Measurements from ENCODE around the gene SLC4A11. TPM values are rescaled to one million over a fixed set of nuclear protein-coding genes. Genes with fewer than 3 reads are reported as not detected.

The SLC4A11 gene
- total RNA-seq, 6 donors from 2014 or later = 2.6 to 14.9 (median 5.2) TPM

DNA sequence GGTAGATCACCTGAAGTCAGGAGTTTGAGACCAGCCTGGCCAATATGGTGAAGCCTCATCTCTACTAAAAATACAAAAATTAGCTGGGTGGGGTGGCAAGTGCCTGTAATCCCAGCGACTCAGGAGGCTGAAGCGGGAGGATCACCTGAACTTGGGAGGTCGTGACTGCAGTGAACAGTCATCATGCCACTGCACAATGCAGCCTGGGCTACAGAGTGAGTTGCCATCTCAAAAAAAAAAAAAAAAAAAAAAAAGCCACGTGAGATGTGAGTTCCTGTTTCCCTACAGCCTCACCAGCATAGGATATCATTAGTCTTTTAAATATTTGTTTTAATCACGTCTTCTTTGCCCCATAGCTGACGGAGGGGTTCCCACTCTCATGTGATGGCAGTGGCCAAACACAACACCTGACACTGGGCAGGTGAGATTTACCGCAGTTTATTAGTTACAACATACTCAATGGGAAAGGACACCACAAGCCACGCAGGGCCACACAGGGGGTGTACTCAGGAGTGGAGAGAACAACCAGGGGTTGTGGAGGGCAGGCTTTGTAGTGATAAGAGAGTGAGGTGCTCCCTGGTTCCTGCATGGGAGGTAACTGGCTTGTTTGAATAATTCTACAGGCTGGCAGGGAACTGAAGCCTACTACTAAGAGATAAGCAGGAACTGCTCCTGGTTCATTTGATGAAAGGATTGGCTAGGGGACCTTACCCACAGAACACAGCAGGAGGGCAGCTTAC is 61.1 kb downstream of the SLC4A11 start:
- H3K27ac ChIP-seq = no peak overlapping the region
- H3K27me3 ChIP-seq = no peaks in the 10 kb centered on the region
- WGBS, 2 donors = 69% methylated on average over 8 of the region's 8 CpGs
- ATAC-seq (ENCODE audit: low FRiP score in 2 of 2) (no peak), DNase-seq (no peak)
- H3K4me3 ChIP-seq = no peak overlapping the region
- TF ChIP-seq POLR2A (IDR thresholded peaks at IDR 0.05) (no peak), EP300 (IDR thresholded peaks at IDR 0.05) (no peak), POLR2AphosphoS5 (IDR thresholded peaks at IDR 0.05) (no peak)
- TF ChIP-seq, protein P1, sequence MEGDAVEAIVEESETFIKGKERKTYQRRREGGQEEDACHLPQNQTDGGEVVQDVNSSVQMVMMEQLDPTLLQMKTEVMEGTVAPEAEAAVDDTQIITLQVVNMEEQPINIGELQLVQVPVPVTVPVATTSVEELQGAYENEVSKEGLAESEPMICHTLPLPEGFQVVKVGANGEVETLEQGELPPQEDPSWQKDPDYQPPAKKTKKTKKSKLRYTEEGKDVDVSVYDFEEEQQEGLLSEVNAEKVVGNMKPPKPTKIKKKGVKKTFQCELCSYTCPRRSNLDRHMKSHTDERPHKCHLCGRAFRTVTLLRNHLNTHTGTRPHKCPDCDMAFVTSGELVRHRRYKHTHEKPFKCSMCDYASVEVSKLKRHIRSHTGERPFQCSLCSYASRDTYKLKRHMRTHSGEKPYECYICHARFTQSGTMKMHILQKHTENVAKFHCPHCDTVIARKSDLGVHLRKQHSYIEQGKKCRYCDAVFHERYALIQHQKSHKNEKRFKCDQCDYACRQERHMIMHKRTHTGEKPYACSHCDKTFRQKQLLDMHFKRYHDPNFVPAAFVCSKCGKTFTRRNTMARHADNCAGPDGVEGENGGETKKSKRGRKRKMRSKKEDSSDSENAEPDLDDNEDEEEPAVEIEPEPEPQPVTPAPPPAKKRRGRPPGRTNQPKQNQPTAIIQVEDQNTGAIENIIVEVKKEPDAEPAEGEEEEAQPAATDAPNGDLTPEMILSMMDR (IDR thresholded peaks at IDR 0.05) = no peak
- peaks cover 3 to 23% (median 14%) of the 10 kb centered on the region in 4 donors for H3K4me1 ChIP-seq
- H3K36me3 ChIP-seq = no peaks in the 10 kb centered on the region
- H3K9me3 ChIP-seq = no peaks in the 10 kb centered on the region

Other genes starting within 250 kb of the SLC4A11 start
- 1 to 10 TPM in 1 of 6 donors, not detected in 5; 1.1 TPM for gene GNRH2, start 195.6 kb downstream of the SLC4A11 start, total RNA-seq
- gene MRPS26, start 193.1 kb downstream of the SLC4A11 start, total RNA-seq = 10 to 100 TPM; 36.7 to 65.5 (median 51.4) TPM
- 1 to 10 TPM in 1 of 6 donors, not detected in 5; 2.7 TPM for gene OXT, start 167.6 kb downstream of the SLC4A11 start, total RNA-seq
- gene AVP, start 154.5 kb downstream of the SLC4A11 start, total RNA-seq = not detected
- 10 to 100 TPM; 10.1 to 24.3 (median 16.5) TPM for gene FASTKD5, start 79.3 kb downstream of the SLC4A11 start, total RNA-seq
- 10 to 100 TPM in 1 of 6 donors, 1 to 10 TPM in 5; 5.3 to 10.5 (median 7.3) TPM for gene UBOX5, start 79.3 kb downstream of the SLC4A11 start, total RNA-seq
- gene LZTS3, start 65.6 kb downstream of the SLC4A11 start, total RNA-seq = 10 to 100 TPM; 19.1 to 52.2 (median 31.1) TPM
- 100 to 1,000 TPM in 5 of 6 donors, 10 to 100 TPM in 1; 90.2 to 192 (median 110) TPM for gene DDRGK1, start 34.5 kb downstream of the SLC4A11 start, total RNA-seq
- gene ITPA, start 29.7 kb downstream of the SLC4A11 start, total RNA-seq = 10 to 100 TPM; 31.5 to 58.5 (median 43.3) TPM
- 10 to 100 TPM; 17.6 to 45.1 (median 23.7) TPM for gene DNAAF9, start 168.5 kb upstream of the SLC4A11 start, total RNA-seq
- 10 to 100 TPM; 13.6 to 39.5 (median 27.0) TPM for gene ATRN, start 231.8 kb upstream of the SLC4A11 start, total RNA-seq